GM12872 (cell line): ENCODE data around the gene NAP1L1.

ENCODE experiments used
- CTCF ChIP-seq: IDR thresholded peaks from 3 replicates; pipeline ENCODE4 v1.5.1; 2011; ENCODE audit warnings: low read depth, mild to moderate bottlenecking, low read length, moderate library complexity; ENCODE audit not compliant: insufficient read depth

NAP1L1 gene

GRCh38 chr12:76049575-76050251 lies 34.8 kb downstream of the NAP1L1 start:
- no peak for TF ChIP-seq CTCF

GRCh38 chr12:76047742-76048141 lies 36.7 kb downstream of the NAP1L1 start:
- no peak for TF ChIP-seq CTCF

- no peak for TF ChIP-seq CTCF
Observed at GRCh38 chr12:76047060-76047459, 37.4 kb downstream of the NAP1L1 start.

- no peak for TF ChIP-seq CTCF
Observed at GRCh38 chr12:76043377-76043776, 41.1 kb downstream of the NAP1L1 start.

- no peak for TF ChIP-seq CTCF
Observed at GRCh38 chr12:76042147-76042546, 42.3 kb downstream of the NAP1L1 start.

- no peak for TF ChIP-seq CTCF
Observed at GRCh38 chr12:76041406-76041805, 43.1 kb downstream of the NAP1L1 start.

GRCh38 chr12:76040461-76040860 lies 44.0 kb downstream of the NAP1L1 start:
- TF ChIP-seq CTCF, result no peak

GRCh38 chr12:76038176-76038575 lies 46.3 kb downstream of the NAP1L1 start:
- no peak for TF ChIP-seq CTCF
